ENCODE results near the gene CENPO.
A peak's percentile ranks its signal among the peaks of the same experiment; 100 is the strongest.
"Not testable (repeated sequence)": the region's sequence is repeated elsewhere in the genome, so short reads cannot be mapped to it uniquely, and the experiment has no call there.

The CENPO gene

GRCh38 chr2:24785671-24786321 is 7.4 kb upstream of the CENPO start:
- in situ Hi-C loops (cut with MboI; ENCODE audit: low pct_unique_long_range_greater_than_20kb, low sequenced_read_pairs): no loop called here
- peak; percentile 86 for DNase-seq

GRCh38 chr2:24787532-24787931 is 5.7 kb upstream of the CENPO start:
- in situ Hi-C loops (cut with MboI; ENCODE audit: low pct_unique_long_range_greater_than_20kb, low sequenced_read_pairs): no loop called here
- no peak for DNase-seq

- DNase-seq: no peak
- in situ Hi-C loops (cut with MboI; ENCODE audit: low pct_unique_long_range_greater_than_20kb, low sequenced_read_pairs): no loop called here
Observed at GRCh38 chr2:24788816-24789215, 4.4 kb upstream of the CENPO start.

- in situ Hi-C loops (cut with MboI; ENCODE audit: low pct_unique_long_range_greater_than_20kb, low sequenced_read_pairs): no loop called here
- DNase-seq: no peak
Observed at GRCh38 chr2:24791452-24791851, 1.8 kb upstream of the CENPO start.

- DNase-seq: no peak
- in situ Hi-C loops (cut with MboI; ENCODE audit: low pct_unique_long_range_greater_than_20kb, low sequenced_read_pairs): no loop called here
Observed at GRCh38 chr2:24792542-24792873, 717 bp upstream of the CENPO start.

GRCh38 chr2:24793761-24794435 is 673 bp downstream of the CENPO start:
- in situ Hi-C loops (cut with MboI; ENCODE audit: low pct_unique_long_range_greater_than_20kb, low sequenced_read_pairs): no loop called here
- peak; percentile 49 for DNase-seq

- in situ Hi-C loops (cut with MboI; ENCODE audit: low pct_unique_long_range_greater_than_20kb, low sequenced_read_pairs): no loop called here
- no peak for DNase-seq
Observed at GRCh38 chr2:24797644-24798043, 4.4 kb downstream of the CENPO start.

GRCh38 chr2:24800487-24800886 is 7.3 kb downstream of the CENPO start:
- DNase-seq; in situ Hi-C loops (cut with MboI; ENCODE audit: low pct_unique_long_range_greater_than_20kb, low sequenced_read_pairs): not testable (repeated sequence)

- DNase-seq; in situ Hi-C loops (cut with MboI; ENCODE audit: low pct_unique_long_range_greater_than_20kb, low sequenced_read_pairs): not testable (repeated sequence)
Observed at GRCh38 chr2:24805811-24806660, 12.8 kb downstream of the CENPO start.

- no peak for DNase-seq
- in situ Hi-C loops (cut with MboI; ENCODE audit: low pct_unique_long_range_greater_than_20kb, low sequenced_read_pairs): no loop called here
Observed at GRCh38 chr2:24806661-24807036, 13.4 kb downstream of the CENPO start.

- in situ Hi-C loops (cut with MboI; ENCODE audit: low pct_unique_long_range_greater_than_20kb, low sequenced_read_pairs): no loop called here
- DNase-seq: no peak
Observed at GRCh38 chr2:24809316-24810007, 16.2 kb downstream of the CENPO start.

- in situ Hi-C loops (cut with MboI; ENCODE audit: low pct_unique_long_range_greater_than_20kb, low sequenced_read_pairs): no loop called here
- no peak for DNase-seq
Observed at GRCh38 chr2:24813691-24814137, 20.5 kb downstream of the CENPO start.

GRCh38 chr2:24814516-24814915 is 21.3 kb downstream of the CENPO start:
- in situ Hi-C loops (cut with MboI; ENCODE audit: low pct_unique_long_range_greater_than_20kb, low sequenced_read_pairs): no loop called here
- DNase-seq: no peak

- no peak for DNase-seq
- in situ Hi-C loops (cut with MboI; ENCODE audit: low pct_unique_long_range_greater_than_20kb, low sequenced_read_pairs): no loop called here
Observed at GRCh38 chr2:24815171-24815570, 21.9 kb downstream of the CENPO start.

GRCh38 chr2:24816404-24816803 is 23.2 kb downstream of the CENPO start:
- DNase-seq: no peak
- in situ Hi-C loops (cut with MboI; ENCODE audit: low pct_unique_long_range_greater_than_20kb, low sequenced_read_pairs): no loop called here

- in situ Hi-C loops (cut with MboI; ENCODE audit: low pct_unique_long_range_greater_than_20kb, low sequenced_read_pairs): no loop called here
- DNase-seq: no peak
Observed at GRCh38 chr2:24816884-24817283, 23.7 kb downstream of the CENPO start.

- in situ Hi-C loops (cut with MboI; ENCODE audit: low pct_unique_long_range_greater_than_20kb, low sequenced_read_pairs): no loop called here
- no peak for DNase-seq
Observed at GRCh38 chr2:24818721-24819167, 25.5 kb downstream of the CENPO start.

- no peak for DNase-seq
- in situ Hi-C loops (cut with MboI; ENCODE audit: low pct_unique_long_range_greater_than_20kb, low sequenced_read_pairs): no loop called here
Observed at GRCh38 chr2:24819442-24820174, 26.4 kb downstream of the CENPO start.

- in situ Hi-C loops (cut with MboI; ENCODE audit: low pct_unique_long_range_greater_than_20kb, low sequenced_read_pairs): no loop called here
- DNase-seq: no peak
Observed at GRCh38 chr2:24820175-24820513, 26.9 kb downstream of the CENPO start.

Measured in KBM-7 (cell line).